HEK293T (cell line): Measurements from ENCODE around the gene UTP3.
A peak's percentile ranks its signal among the peaks of the same experiment; 100 is the strongest.
"Not testable (repeated sequence)": the region's sequence is repeated elsewhere in the genome, so short reads cannot be mapped to it uniquely, and the experiment has no call there.

Source experiments
- CTCF ChIA-PET: fragments of 350-600 bp; formaldehyde crosslinking; extraction: SDS; loops from one replicate; lab custom pipeline; 2021; ENCODE audit warnings: antibody characterized with exemption, inconsistent platforms; lab: Yijun Ruan, JAX
- POLR2A ChIA-PET: fragments of 350-600 bp; formaldehyde crosslinking; extraction: SDS; loops from one replicate; lab custom pipeline; 2020; ENCODE audit warnings: antibody characterized with exemption, inconsistent platforms; lab: Yijun Ruan, JAX
- DNase-seq: peaks from one replicate; pipeline ENCODE4 v3.0.0; 2012; ENCODE audit warnings: mixed read lengths; ENCODE audit errors: extremely low spot score
- ARNT ChIP-seq: fragments of 450-650 bp; IDR thresholded peaks from 2 replicates; pipeline ENCODE4 v1.6.1; 2017; ENCODE audit warnings: mild to moderate bottlenecking
- BHLHE40 ChIP-seq: fragments of 450-650 bp; IDR thresholded peaks from 2 replicates; pipeline ENCODE4 v1.6.1; 2016; ENCODE audit warnings: mild to moderate bottlenecking, moderate library complexity, borderline replicate concordance
- CTBP1 ChIP-seq: fragments of 450-650 bp; IDR thresholded peaks from 2 replicates; pipeline ENCODE4 v1.6.1; 2016; ENCODE audit warnings: borderline replicate concordance
- ELF4 ChIP-seq: fragments of 450-650 bp; IDR thresholded peaks from 2 replicates; pipeline ENCODE4 v1.6.1; 2017; ENCODE audit warnings: antibody characterized with exemption
- FOXA1 ChIP-seq: fragments of 450-650 bp; IDR thresholded peaks from 2 replicates; pipeline ENCODE4 v1.6.1; 2016; ENCODE audit warnings: mild to moderate bottlenecking
- FOXK2 ChIP-seq: fragments of 450-650 bp; IDR thresholded peaks from 2 replicates; pipeline ENCODE4 v1.6.1; 2016; ENCODE audit warnings: mild to moderate bottlenecking
- FOXM1 ChIP-seq: fragments of 450-650 bp; IDR thresholded peaks from 2 replicates; pipeline ENCODE4 v1.6.1; 2017; ENCODE audit warnings: mild to moderate bottlenecking, borderline replicate concordance
- HDGF ChIP-seq: fragments of 450-650 bp; IDR thresholded peaks from 2 replicates; pipeline ENCODE4 v1.6.1; 2017; ENCODE audit warnings: antibody characterized with exemption, borderline replicate concordance
- L3MBTL2 ChIP-seq: fragments of 450-650 bp; conservative IDR thresholded peaks from 2 replicates; pipeline ENCODE4 v1.6.1; 2016; ENCODE audit warnings: mild to moderate bottlenecking
- LEF1 ChIP-seq: fragments of 450-650 bp; IDR thresholded peaks from 2 replicates; pipeline ENCODE4 v1.6.1; 2017; ENCODE audit warnings: mild to moderate bottlenecking, borderline replicate concordance
- NFRKB ChIP-seq: fragments of 450-650 bp; IDR thresholded peaks from 2 replicates; pipeline ENCODE4 v1.6.1; 2016; ENCODE audit warnings: mild to moderate bottlenecking, moderate library complexity
- SP1 ChIP-seq: fragments of 450-650 bp; IDR thresholded peaks from 2 replicates; pipeline ENCODE4 v1.6.1; 2017
- SUZ12 ChIP-seq: fragments of 450-650 bp; IDR thresholded peaks from 2 replicates; pipeline ENCODE4 v1.6.1; 2016; ENCODE audit warnings: mild to moderate bottlenecking
- TARDBP ChIP-seq: fragments of 450-650 bp; IDR thresholded peaks from 2 replicates; pipeline ENCODE4 v1.6.1; 2016
- ZNF384 ChIP-seq: fragments of 450-650 bp; IDR thresholded peaks from 2 replicates; pipeline ENCODE4 v1.6.1; 2016
- TF ChIP-seq, protein P1 (sequence below): fragments of 450-650 bp; IDR thresholded peaks from 2 replicates; pipeline ENCODE4 v1.6.1; 2016

The UTP3 gene

GRCh38 chr4:70687821-70688794 is at the start of gene UTP3:
Gene UTP3 (plus strand): TSS chr4:70688532. CDS start chr4:70688678, 146 bp downstream.
- DNase-seq = peak; percentile 88
- POLR2A ChIA-PET = interaction anchor here (0.6 to 1.4 kb wide), 6 partner anchors 15 to 34 kb away, joined by 3 to 11 read pairs (median 4); partner anchors contain the start of gene RUFY3
- CTCF ChIA-PET = interaction anchor here (0.6 to 1.0 kb wide), 2 partner anchors 14 to 32 kb away, joined by 3 to 4 read pairs; no protein-coding TSS in a partner anchor

DNA sequence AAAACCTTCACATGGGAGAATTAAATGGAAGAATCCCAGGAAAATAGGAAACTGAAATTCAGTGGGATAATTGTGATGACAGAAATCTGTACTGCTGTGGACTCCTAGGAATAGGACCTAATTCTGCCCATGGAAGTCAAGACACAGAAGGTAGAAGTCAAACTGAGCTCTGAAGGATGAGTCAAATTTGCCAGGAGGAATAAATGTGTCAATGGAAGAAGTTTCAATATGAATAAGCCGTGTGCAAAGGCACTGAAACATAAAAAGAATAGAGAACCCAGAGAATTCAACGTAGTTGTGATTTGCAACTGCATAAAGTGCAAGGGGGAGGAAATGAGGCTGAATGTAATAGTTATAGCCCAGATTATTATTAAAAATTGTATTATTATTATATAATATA is 48.1 kb upstream of the UTP3 start:
- POLR2A ChIA-PET = no interaction called here
- CTCF ChIA-PET = no interaction called here
- no peak for DNase-seq
- no peak for TF ChIP-seq ARNT
- no peak for TF ChIP-seq L3MBTL2
- TF ChIP-seq HDGF = no peak
- TF ChIP-seq, protein P1, sequence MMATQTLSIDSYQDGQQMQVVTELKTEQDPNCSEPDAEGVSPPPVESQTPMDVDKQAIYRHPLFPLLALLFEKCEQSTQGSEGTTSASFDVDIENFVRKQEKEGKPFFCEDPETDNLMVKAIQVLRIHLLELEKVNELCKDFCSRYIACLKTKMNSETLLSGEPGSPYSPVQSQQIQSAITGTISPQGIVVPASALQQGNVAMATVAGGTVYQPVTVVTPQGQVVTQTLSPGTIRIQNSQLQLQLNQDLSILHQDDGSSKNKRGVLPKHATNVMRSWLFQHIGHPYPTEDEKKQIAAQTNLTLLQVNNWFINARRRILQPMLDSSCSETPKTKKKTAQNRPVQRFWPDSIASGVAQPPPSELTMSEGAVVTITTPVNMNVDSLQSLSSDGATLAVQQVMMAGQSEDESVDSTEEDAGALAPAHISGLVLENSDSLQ = no peak
- no peak for TF ChIP-seq NFRKB
- no peak for TF ChIP-seq LEF1
- no peak for TF ChIP-seq SP1

More at GRCh38 chr4:70687821-70688794, at the start of gene UTP3:
- peak; percentile 73 for TF ChIP-seq ELF4
- peak; percentile 98 for TF ChIP-seq CTBP1
- TF ChIP-seq BHLHE40 = no peak
- TF ChIP-seq SP1 = no peak
- TF ChIP-seq LEF1 = no peak
- peak; percentile 11; the same call in 1 of the 2 replicates for TF ChIP-seq ZNF384
- TF ChIP-seq ARNT = no peak
- TF ChIP-seq, protein P1 = peak; percentile 67
- peak; percentile 76 for TF ChIP-seq FOXM1
- no peak for TF ChIP-seq FOXA1
- no peak for TF ChIP-seq NFRKB
- no peak for TF ChIP-seq TARDBP
- no peak for TF ChIP-seq FOXK2
- no peak for TF ChIP-seq SUZ12
- TF ChIP-seq L3MBTL2 = peak; percentile 85
- no peak for TF ChIP-seq HDGF

- CTCF ChIA-PET, DNase-seq, POLR2A ChIA-PET: not testable (repeated sequence)
Measured at GRCh38 chr4:70650741-70651140, 37.6 kb upstream of the UTP3 start.

DNA sequence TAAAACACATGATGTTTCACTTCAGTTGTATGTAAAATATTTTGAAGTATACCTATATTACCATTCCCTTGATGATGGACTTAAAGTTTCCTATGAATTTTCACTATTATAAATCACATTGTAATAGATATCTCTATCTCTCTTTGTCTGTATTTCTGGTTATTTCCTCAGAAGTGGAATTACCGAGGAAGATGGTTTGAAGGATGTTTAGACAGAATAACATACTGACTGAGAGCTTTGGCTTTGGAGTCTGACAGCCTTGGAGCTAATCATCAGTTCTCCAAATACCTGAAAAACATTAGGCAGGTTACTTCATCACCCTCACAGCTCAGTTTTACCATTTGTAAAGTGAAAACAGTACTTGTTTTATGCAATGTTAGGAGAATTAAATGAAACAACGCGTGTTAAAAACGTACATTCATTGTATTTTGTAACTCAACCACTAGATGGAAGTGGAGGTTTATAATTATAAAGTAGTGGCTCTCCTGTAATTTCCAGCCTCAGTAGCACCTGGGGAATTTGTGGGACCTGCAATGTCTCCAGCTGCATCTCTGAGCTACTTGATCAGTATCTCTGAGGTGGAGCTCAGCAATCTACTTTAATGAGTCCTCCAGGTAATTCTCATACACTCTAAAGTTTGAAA is 36.3 kb upstream of the UTP3 start:
- ChIA-PET CTCF (interaction anchor here (0.6 to 1.5 kb wide), 8 partner anchors 26 to 1060 kb away, joined by 3 to 6 read pairs (median 3); no protein-coding TSS in a partner anchor), POLR2A (no interaction called here)
- TF ChIP-seq FOXA1 = no peak
- TF ChIP-seq FOXM1 = no peak
- TF ChIP-seq, protein P1 = no peak
- no peak for TF ChIP-seq CTBP1
- TF ChIP-seq ELF4 = no peak
- TF ChIP-seq ZNF384 = no peak
- no peak for TF ChIP-seq BHLHE40
- no peak for TF ChIP-seq TARDBP
- TF ChIP-seq FOXK2 = no peak
- no peak for TF ChIP-seq LEF1
- TF ChIP-seq ARNT = no peak
- no peak for TF ChIP-seq HDGF
- no peak for TF ChIP-seq L3MBTL2
- TF ChIP-seq NFRKB = no peak
- no peak for TF ChIP-seq SUZ12
- peak; percentile 42 for DNase-seq

- CTCF ChIA-PET = no interaction called here
- POLR2A ChIA-PET = no interaction called here
- no peak for TF ChIP-seq ELF4
- no peak for TF ChIP-seq SP1
- no peak for TF ChIP-seq CTBP1
- no peak for TF ChIP-seq TARDBP
- no peak for TF ChIP-seq BHLHE40
- no peak for TF ChIP-seq FOXK2
- TF ChIP-seq FOXA1 = no peak
- no peak for TF ChIP-seq ZNF384
- TF ChIP-seq LEF1 = no peak
- TF ChIP-seq, protein P1 = no peak
- no peak for TF ChIP-seq SUZ12
- no peak for TF ChIP-seq ARNT
- no peak for TF ChIP-seq NFRKB
- DNase-seq = no peak
Measured at GRCh38 chr4:70654605-70655011, 33.7 kb upstream of the UTP3 start.
